Activated B cell treated with CpG ODN at 0.5 μM for 24 hours (primary cell): Measurements from ENCODE around the gene RBM6. TPM values are rescaled to one million over a fixed set of nuclear protein-coding genes. Genes with fewer than 3 reads are reported as not detected.
A peak's percentile ranks its signal among the peaks of the same experiment; 100 is the strongest.

Experiments
- ATAC-seq: fragments of 200-7000 bp; cut with Tn5 transposase; one replicate; pipeline ENCODE4 v1.10.0; 2021; ENCODE audit warnings: low read depth, mild to moderate bottlenecking, moderate library complexity
- CTCF ChIA-PET: fragments of 350-600 bp; sonication (Branson Sonifier 250); formaldehyde crosslinking; loops from one replicate; lab custom pipeline; 2021; ENCODE audit warnings: antibody characterized with exemption; lab: Charles Lee
- POLR2A ChIA-PET: fragments of 350-600 bp; sonication (Branson Sonifier 250); formaldehyde crosslinking; loops from one replicate; lab custom pipeline; 2021; ENCODE audit warnings: antibody characterized with exemption; lab: Charles Lee
- DNase-seq: peaks from one replicate; pipeline ENCODE4 v3.0.0; 2022
- H3K27ac Mint-ChIP-seq: one replicate; pipeline ENCODE4 v1.8.0; 2020; ENCODE audit warnings: mixed read lengths
- H3K27me3 Mint-ChIP-seq: one replicate; pipeline ENCODE4 v1.8.0; 2021; ENCODE audit warnings: mixed read lengths
- H3K36me3 Mint-ChIP-seq: one replicate; pipeline ENCODE4 v1.8.0; 2021; ENCODE audit warnings: low read depth, mixed read lengths
- H3K4me1 Mint-ChIP-seq: one replicate; pipeline ENCODE4 v1.8.0; 2021; ENCODE audit warnings: mixed read lengths
- H3K4me3 Mint-ChIP-seq: one replicate; pipeline ENCODE4 v1.8.0; 2020; ENCODE audit warnings: mild to moderate bottlenecking, mixed read lengths
- H3K9me3 Mint-ChIP-seq: one replicate; pipeline ENCODE4 v1.8.0; 2020; ENCODE audit warnings: mixed read lengths
- CTCF ChIP-seq: fragments of 200-600 bp; IDR thresholded peaks from one replicate; pipeline ENCODE4 v1.8.0; 2022; ENCODE audit warnings: antibody characterized with exemption, mild to moderate bottlenecking
- intact Hi-C: fragments of 100-400 bp; cut with micrococcal nuclease; formaldehyde crosslinking; loops from one replicate; pipeline ENCODE4 v1.15.1; 2024
- total RNA-seq: library from RNA; stranded (reverse); gene quantifications from 2 replicates; pipeline ENCODE4 v1.2.3, GENCODE V29; 2022

Gene RBM6
- total RNA-seq, 1 donor from 2014 or later = 172 TPM

DNA sequence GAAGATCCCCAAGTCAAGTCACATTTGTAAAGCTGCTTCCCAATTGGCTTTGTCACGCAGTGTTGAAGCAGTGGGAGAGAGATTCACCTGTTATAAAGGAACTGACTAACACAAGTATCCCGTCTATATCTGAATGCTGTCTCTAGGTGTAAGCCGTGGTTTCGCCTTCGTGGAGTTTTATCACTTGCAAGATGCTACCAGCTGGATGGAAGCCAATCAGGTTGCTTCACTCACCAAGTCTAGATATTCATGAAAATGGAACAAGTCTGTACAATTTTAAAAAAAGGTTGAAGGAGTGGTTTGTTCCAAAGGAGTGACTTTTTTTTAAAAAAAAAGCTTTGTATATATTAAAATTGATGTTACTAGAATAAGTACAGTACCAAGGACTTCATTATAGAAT is 160.4 kb downstream of the RBM6 start:
- Mint-ChIP-seq H3K4me1 (peaks cover 2% of the 10 kb centered on the region), H3K27me3 (no peaks in the 10 kb centered on the region), H3K9me3 (no peaks in the 10 kb centered on the region), H3K36me3 (peaks cover 94% of the 10 kb centered on the region), H3K27ac (no peak overlapping the region), H3K4me3 (no peak overlapping the region)
- POLR2A ChIA-PET = interaction anchor here (0.5 kb wide), 1 partner anchor 143 kb away, joined by 3 read pairs; no protein-coding TSS in a partner anchor
- no peak for ATAC-seq
- no peak for TF ChIP-seq CTCF
- CTCF ChIA-PET = no interaction called here
- intact Hi-C loops = no loop called here
- no peak for DNase-seq

DNA sequence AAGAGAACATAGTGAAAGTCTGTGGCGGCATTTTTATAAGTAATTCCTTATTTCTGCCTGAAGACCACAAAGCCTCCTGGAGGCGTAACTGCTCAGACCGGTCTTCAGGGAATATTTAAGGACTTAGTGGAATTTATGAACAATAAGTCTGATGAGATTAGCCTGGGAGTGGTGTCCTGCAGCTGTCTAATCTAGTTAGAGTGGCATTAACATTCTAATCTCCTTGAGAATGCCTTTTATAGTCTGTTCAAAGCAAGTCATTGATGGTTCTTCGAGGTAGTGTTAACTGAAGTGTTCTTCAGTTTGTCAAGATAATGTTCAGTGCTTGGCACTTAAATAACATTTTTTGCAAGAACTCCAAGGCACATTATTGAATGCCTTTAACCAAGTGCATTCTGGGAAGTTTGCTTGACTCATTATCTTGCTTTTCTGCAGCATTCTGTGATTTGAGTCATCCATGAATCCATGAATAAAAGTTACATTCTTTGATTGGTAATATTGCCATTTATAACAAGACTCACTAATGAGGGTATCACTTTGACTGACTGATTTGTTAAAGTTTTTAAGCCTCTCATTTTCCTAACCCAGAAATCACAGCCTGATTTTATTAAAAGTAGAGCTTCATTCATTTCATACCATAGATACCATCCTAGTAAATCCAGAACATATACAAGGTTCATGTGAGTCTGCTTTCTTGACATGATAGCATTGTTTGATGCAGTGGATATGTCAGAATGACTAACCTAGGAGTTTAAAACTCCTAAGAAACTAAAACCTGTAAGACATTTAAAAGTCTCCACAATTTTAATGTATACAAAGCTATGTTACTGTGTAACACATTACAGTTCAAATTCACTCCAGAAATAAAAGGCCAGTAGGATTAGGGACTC is 161.3 kb downstream of the RBM6 start:
- no peak overlapping the region for H3K27ac Mint-ChIP-seq
- TF ChIP-seq CTCF = no peak
- intact Hi-C loops = no loop called here
- no peaks in the 10 kb centered on the region for H3K4me1 Mint-ChIP-seq
- H3K4me3 Mint-ChIP-seq = no peak overlapping the region
- no peaks in the 10 kb centered on the region for H3K27me3 Mint-ChIP-seq
- no peak for DNase-seq
- ATAC-seq = no peak
- H3K9me3 Mint-ChIP-seq = no peaks in the 10 kb centered on the region
- POLR2A ChIA-PET = interaction anchor here (0.6 kb wide), 1 partner anchor 11 kb away, joined by 4 read pairs; no protein-coding TSS in a partner anchor
- H3K36me3 Mint-ChIP-seq = peaks cover 91% of the 10 kb centered on the region
- CTCF ChIA-PET = no interaction called here

DNA sequence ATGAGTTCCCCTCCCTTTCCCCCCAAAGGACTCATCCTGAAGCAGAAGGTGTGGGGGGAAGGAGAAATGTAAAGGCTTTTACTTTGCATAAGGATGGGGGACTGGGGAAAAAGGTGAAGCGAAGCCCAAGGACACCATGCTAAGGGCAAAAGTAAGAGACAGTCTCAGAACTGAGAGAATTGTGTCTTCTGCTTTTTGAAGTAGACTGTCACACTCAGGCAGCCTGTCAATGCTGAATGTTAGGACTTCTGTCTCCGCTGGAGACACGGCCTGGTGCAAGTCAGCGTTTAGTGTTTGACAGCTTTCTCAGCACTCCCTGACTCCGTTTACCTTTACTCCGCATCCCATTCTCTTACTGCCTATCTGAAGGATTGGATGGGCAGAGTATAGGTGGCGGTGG is 162.6 kb downstream of the RBM6 start:
- peaks cover 92% of the 10 kb centered on the region for H3K36me3 Mint-ChIP-seq
- no peaks in the 10 kb centered on the region for H3K27me3 Mint-ChIP-seq
- DNase-seq (no peak), ATAC-seq (no peak)
- no peaks in the 10 kb centered on the region for H3K9me3 Mint-ChIP-seq
- no peak overlapping the region for H3K27ac Mint-ChIP-seq
- H3K4me1 Mint-ChIP-seq = no peaks in the 10 kb centered on the region
- no peak overlapping the region for H3K4me3 Mint-ChIP-seq
- TF ChIP-seq CTCF = no peak
- CTCF ChIA-PET = no interaction called here
- POLR2A ChIA-PET = interaction anchor here (0.7 kb wide), 1 partner anchor 450 kb away, joined by 13 read pairs; no protein-coding TSS in a partner anchor
- intact Hi-C loops = no loop called here

GRCh38 chr3:50111757-50112156 is 171.8 kb downstream of the RBM6 start:
- intact Hi-C loops = no loop called here
- Mint-ChIP-seq H3K27me3 (no peaks in the 10 kb centered on the region), H3K9me3 (no peaks in the 10 kb centered on the region), H3K36me3 (peaks cover 92% of the 10 kb centered on the region), H3K4me3 (no peak overlapping the region), H3K4me1 (no peaks in the 10 kb centered on the region), H3K27ac (no peak overlapping the region)
- POLR2A ChIA-PET = no interaction called here
- CTCF ChIA-PET = no interaction called here
- ATAC-seq (peak; percentile 25), DNase-seq (no peak)
- no peak for TF ChIP-seq CTCF

DNA sequence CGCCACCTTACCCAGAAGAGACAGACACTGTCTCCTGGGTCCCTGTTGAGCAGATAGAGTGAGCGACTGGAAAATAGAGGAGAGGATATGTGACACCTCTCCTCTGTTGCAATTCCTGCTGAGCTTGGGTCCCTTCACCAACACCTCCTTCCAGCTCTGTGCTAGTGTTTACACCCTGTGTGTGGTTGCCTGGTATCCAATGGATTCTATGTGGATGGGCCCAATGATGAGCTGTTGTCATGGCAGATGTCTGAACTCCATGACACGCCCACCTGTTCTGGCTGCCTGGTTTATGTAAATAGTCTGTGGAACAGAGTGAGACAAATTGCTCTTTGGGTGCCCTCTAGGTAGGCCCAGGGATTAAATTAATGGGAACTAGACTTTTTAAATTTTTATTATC is 172.5 kb downstream of the RBM6 start:
- no peak for ATAC-seq
- POLR2A ChIA-PET = interaction anchor here (0.7 kb wide), 1 partner anchor 11 kb away, joined by 4 read pairs; no protein-coding TSS in a partner anchor
- H3K4me1 Mint-ChIP-seq = no peaks in the 10 kb centered on the region
- CTCF ChIA-PET = no interaction called here
- H3K27me3 Mint-ChIP-seq = no peaks in the 10 kb centered on the region
- H3K36me3 Mint-ChIP-seq = peaks cover 92% of the 10 kb centered on the region
- no peak overlapping the region for H3K4me3 Mint-ChIP-seq
- intact Hi-C loops = no loop called here
- TF ChIP-seq CTCF = no peak
- no peak overlapping the region for H3K27ac Mint-ChIP-seq
- H3K9me3 Mint-ChIP-seq = no peaks in the 10 kb centered on the region
- DNase-seq = no peak
